PC-9 (cell line): ENCODE measurements around the gene PNPLA2. TPM values are rescaled to one million over a fixed set of nuclear protein-coding genes. Genes with fewer than 3 reads are reported as not detected.
A peak's percentile ranks its signal among the peaks of the same experiment; 100 is the strongest.

ENCODE experiments used
- BruUV-seq: library from RNA; stranded (reverse); fragments of 400-500 nt; replicated peaks from 2 replicates; lab custom pipeline; 2021; lab: Mats Ljungman, UMichigan
- CTCF ChIA-PET: fragments of 300-600 bp; sonication (Branson Sonifier 250); formaldehyde crosslinking; loops from one replicate; lab custom pipeline; 2022; ENCODE audit warnings: antibody characterized with exemption; lab: Charles Lee
- POLR2A ChIA-PET: fragments of 300-600 bp; sonication (Branson Sonifier 250); formaldehyde crosslinking; loops from one replicate; lab custom pipeline; 2022; ENCODE audit warnings: antibody characterized with exemption; ENCODE audit not compliant: unreplicated experiment; lab: Charles Lee
- DNase-seq, 2 experiments: peaks; one replicate each; pipeline versions ENCODE4 v3.0.0 to v3.0.0-alpha.2; 2015 to 2022; ENCODE audit warnings: mixed read lengths in 1 of 2
- H2AFZ ChIP-seq: fragments of 200-600 bp; sonication (generic); 2 replicates; pipeline ENCODE4 v1.8.1; 2017; ENCODE audit warnings: antibody characterized with exemption
- H3F3A ChIP-seq: fragments of 200-600 bp; sonication (generic); 2 replicates; pipeline ENCODE4 v1.8.1; 2017; ENCODE audit warnings: antibody characterized with exemption, mild to moderate bottlenecking, low read depth; ENCODE audit not compliant: insufficient read depth
- H3K27ac ChIP-seq: fragments of 200-600 bp; sonication (generic); 2 replicates; pipeline ENCODE4 v1.6.1; 2016; ENCODE audit warnings: mixed run types
- H3K27me3 ChIP-seq: fragments of 200-600 bp; sonication (generic); 2 replicates; pipeline ENCODE4 v1.6.1; 2016; ENCODE audit warnings: low read depth, mixed run types; ENCODE audit not compliant: insufficient read depth
- H3K36me3 ChIP-seq: fragments of 200-600 bp; sonication (generic); 2 replicates; pipeline ENCODE4 v1.6.1; 2016; ENCODE audit warnings: low read depth, mixed run types
- H3K4me1 ChIP-seq: fragments of 200-600 bp; sonication (generic); replicated peaks from 2 replicates; pipeline ENCODE4 v1.6.1; 2016; ENCODE audit warnings: mixed run types; ENCODE audit not compliant: insufficient read depth
- H3K4me2 ChIP-seq: fragments of 200-600 bp; sonication (generic); 2 replicates; pipeline ENCODE4 v1.6.1; 2017; ENCODE audit warnings: mixed run types
- H3K4me3 ChIP-seq: fragments of 200-600 bp; sonication (generic); 2 replicates; pipeline ENCODE4 v1.6.1; 2016; ENCODE audit warnings: mixed run types
- H3K79me2 ChIP-seq: fragments of 200-600 bp; sonication (generic); 2 replicates; pipeline ENCODE4 v1.6.1; 2017; ENCODE audit warnings: low read depth, mixed run types
- H3K9me2 ChIP-seq: fragments of 200-600 bp; sonication (generic); 2 replicates; pipeline ENCODE4 v1.8.1; 2017; ENCODE audit warnings: mild to moderate bottlenecking; ENCODE audit not compliant: insufficient read depth
- H3K9me3 ChIP-seq: fragments of 200-600 bp; sonication (generic); 2 replicates; pipeline ENCODE4 v1.8.1; 2016; ENCODE audit warnings: low read depth; ENCODE audit not compliant: insufficient read depth
- H4K20me1 ChIP-seq: fragments of 200-600 bp; sonication (generic); 2 replicates; pipeline ENCODE4 v1.8.1; 2017; ENCODE audit not compliant: insufficient read depth
- CTCF ChIP-seq: fragments of 200-600 bp; sonication (generic); conservative IDR thresholded peaks from 2 replicates; pipeline ENCODE4 v1.6.1; 2017; ENCODE audit warnings: mixed run types, antibody characterized with exemption, mild to moderate bottlenecking, moderate library complexity
- EZH2 ChIP-seq: fragments of 200-600 bp; sonication (generic); IDR thresholded peaks from 2 replicates; pipeline ENCODE4 v1.8.0; 2017; ENCODE audit warnings: antibody characterized with exemption, low read depth
- intact Hi-C: fragments of 100-400 bp; cut with micrococcal nuclease; formaldehyde crosslinking; loops from one replicate; pipeline ENCODE4 v1.10.0; 2022; ENCODE audit not compliant: unreplicated experiment
- total RNA-seq: library from RNA; stranded (reverse); gene quantifications from 2 replicates; pipeline ENCODE4 v1.2.3, GENCODE V29; 2021

Gene PNPLA2
- total RNA-seq, 1 experiment from 2014 or later: 137 TPM

GRCh38 chr11:825366-826226 is 6.9 kb downstream of the PNPLA2 start:
- no peaks in the 10 kb centered on the region for H3K27me3 ChIP-seq
- CTCF ChIA-PET: no interaction called here
- H4K20me1 ChIP-seq: peaks cover 21% of the 10 kb centered on the region
- H2AFZ ChIP-seq: no peak overlapping the region
- intact Hi-C loops: no loop called here
- peak overlapping the region; percentile 84 for H3K4me2 ChIP-seq
- H3K9me3 ChIP-seq: no peaks in the 10 kb centered on the region
- H3K4me3 ChIP-seq: no peak overlapping the region
- no TSS peak for BruUV-seq
- H3K79me2 ChIP-seq: peaks cover 13% of the 10 kb centered on the region
- POLR2A ChIA-PET: no interaction called here
- H3F3A ChIP-seq: peaks cover 11% of the 10 kb centered on the region; the same call in 1 of the 2 replicates
- H3K36me3 ChIP-seq: no peaks in the 10 kb centered on the region
- DNase-seq: peak; percentile 56 to 58
- no peaks in the 10 kb centered on the region for H3K9me2 ChIP-seq
- no peak for TF ChIP-seq CTCF
- TF ChIP-seq EZH2: no peak
- H3K4me1 ChIP-seq: peaks cover 32% of the 10 kb centered on the region
- peak overlapping the region; percentile 44 for H3K27ac ChIP-seq

GRCh38 chr11:826227-826621 is 7.5 kb downstream of the PNPLA2 start:
- Histone ChIP-seq H3K27me3 (no peaks in the 10 kb centered on the region), H2AFZ (no peak overlapping the region), H3F3A (peaks cover 8% of the 10 kb centered on the region; the same call in 1 of the 2 replicates), H3K9me3 (no peaks in the 10 kb centered on the region), H3K36me3 (no peaks in the 10 kb centered on the region), H3K9me2 (no peaks in the 10 kb centered on the region), H3K4me3 (peak overlapping the region; percentile 57; the same call in 1 of the 2 replicates), H3K79me2 (peaks cover 9% of the 10 kb centered on the region), H3K27ac (no peak overlapping the region), H3K4me1 (peaks cover 27% of the 10 kb centered on the region), H4K20me1 (peaks cover 16% of the 10 kb centered on the region), H3K4me2 (peak overlapping the region; percentile 84)
- ChIA-PET POLR2A (no interaction called here), CTCF (no interaction called here)
- peak in 1 of 2 experiments; percentile 16 for DNase-seq
- intact Hi-C loops: no loop called here
- no peak for TF ChIP-seq CTCF
- TF ChIP-seq EZH2: no peak
- no TSS peak for BruUV-seq

GRCh38 chr11:826836-827145 is 8.1 kb downstream of the PNPLA2 start:
- CTCF ChIA-PET: no interaction called here
- intact Hi-C loops: no loop called here
- H4K20me1 ChIP-seq: peaks cover 11% of the 10 kb centered on the region
- H3F3A ChIP-seq: peaks cover 8% of the 10 kb centered on the region; the same call in 1 of the 2 replicates
- H3K36me3 ChIP-seq: no peaks in the 10 kb centered on the region
- no TSS peak for BruUV-seq
- peaks cover 3% of the 10 kb centered on the region; the same call in 1 of the 2 replicates for H3K79me2 ChIP-seq
- H3K27ac ChIP-seq: no peak overlapping the region
- H3K4me2 ChIP-seq: peak overlapping the region; percentile 84
- no peaks in the 10 kb centered on the region for H3K27me3 ChIP-seq
- no peak for TF ChIP-seq CTCF
- TF ChIP-seq EZH2: no peak
- peak in 1 of 2 experiments; percentile 8 for DNase-seq
- POLR2A ChIA-PET: no interaction called here
- H3K4me3 ChIP-seq: peak overlapping the region; percentile 57
- peak overlapping the region; percentile 82; the same call in 1 of the 2 replicates for H2AFZ ChIP-seq
- H3K9me2 ChIP-seq: no peaks in the 10 kb centered on the region
- peaks cover 27% of the 10 kb centered on the region for H3K4me1 ChIP-seq
- H3K9me3 ChIP-seq: no peaks in the 10 kb centered on the region
